SK-N-SH (cell line): ENCODE measurements around the gene CCDC14.

Experiments
- EP300 ChIP-seq, 2 experiments: IDR thresholded peaks; 2 replicates each; pipeline versions ENCODE4 v1.4.0 to v1.6.1; 2012; ENCODE audit warnings: borderline replicate concordance in 1 of 2, low read depth in 1 of 2, low read length in 1 of 2
- RAD21 ChIP-seq: IDR thresholded peaks from 2 replicates; pipeline ENCODE4 v1.6.1; 2012; ENCODE audit warnings: mild to moderate bottlenecking, low read length

DNA sequence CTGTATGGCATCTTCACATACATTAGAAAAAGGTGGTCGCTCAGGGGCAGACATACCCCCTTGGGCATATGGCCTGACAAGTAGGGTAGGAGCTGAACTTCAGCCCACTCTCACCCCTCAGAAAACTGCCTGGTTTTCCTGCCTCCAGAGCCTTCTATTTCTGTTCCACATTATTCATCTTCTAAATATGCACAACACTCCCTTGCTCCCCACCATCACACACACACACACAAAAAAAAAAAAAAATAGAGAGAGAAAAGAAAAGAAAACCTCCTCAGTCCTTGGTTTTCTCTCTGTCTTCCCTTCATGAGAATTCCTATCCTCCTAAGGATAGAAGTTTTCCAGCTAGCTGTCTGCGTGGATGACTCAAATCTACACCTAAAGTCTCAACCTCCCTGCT is 36.5 kb upstream of the CCDC14 start:
- TF ChIP-seq RAD21 (no peak), EP300 (IDR thresholded peaks at IDR 0.05; ENCODE audit: borderline replicate concordance in 1 of 2, low read depth in 1 of 2, low read length in 1 of 2) (no peak)
